ENCODE measurements around the gene ARL8B. TPM values are rescaled to one million over a fixed set of nuclear protein-coding genes. Genes with fewer than 3 reads are reported as not detected.

Gene ARL8B
- total RNA-seq, 1 experiment from 2014 or later, result 29.0 TPM

DNA sequence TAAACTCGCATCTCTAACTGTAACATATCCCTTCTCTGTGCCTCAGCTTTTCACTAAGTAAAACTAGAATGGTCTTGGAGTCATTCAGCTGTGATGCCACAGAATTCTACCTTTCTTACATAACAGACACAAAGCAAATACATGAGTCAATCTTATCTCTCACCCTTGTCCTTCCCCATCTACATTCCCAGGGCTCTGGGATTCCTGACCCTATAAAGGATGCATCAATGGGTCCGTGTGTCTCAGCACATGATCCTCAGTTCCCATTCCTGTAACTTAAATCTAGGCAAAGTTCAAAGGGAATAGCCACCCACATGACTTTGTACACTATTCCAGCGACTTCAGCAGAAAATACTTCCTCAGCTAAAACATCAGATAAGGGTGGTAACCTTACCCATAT, 11.8 kb upstream of the ARL8B start:
- Histone ChIP-seq H2BK5ac (ENCODE audit: insufficient read length, low read length) (no peak overlapping the region), H3K4me2 (ENCODE audit: insufficient read depth, insufficient read length, low read length) (no peak overlapping the region), H3K4me1 (ENCODE audit: insufficient read depth, low read length) (no peaks in the 10 kb centered on the region), H3K18ac (ENCODE audit: insufficient read length, low read depth, low read length) (no peak overlapping the region), H4K5ac (ENCODE audit: insufficient read length, low read depth, low read length) (no peak overlapping the region), H2BK12ac (ENCODE audit: insufficient read length, low read depth, low read length) (no peak overlapping the region), H3K79me2 (ENCODE audit: insufficient read depth, low read length) (no peaks in the 10 kb centered on the region), H3K27ac (ENCODE audit: insufficient read length, low read depth, low read length) (no peak overlapping the region), H3K14ac (ENCODE audit: insufficient read depth, low read length) (no peak overlapping the region), H4K91ac (ENCODE audit: insufficient read length, low read depth, low read length) (no peak overlapping the region), H3K9ac (ENCODE audit: extremely low read depth, insufficient read length, low read length) (no peak overlapping the region), H2AK5ac (ENCODE audit: insufficient read length, low read length) (no peak overlapping the region), H4K8ac (replicated peaks; ENCODE audit: insufficient read length, low read depth, low read length) (no peak overlapping the region), H2AFZ (ENCODE audit: low read length) (no peak overlapping the region), H3K4ac (ENCODE audit: low read depth, low read length) (no peak overlapping the region), H4K20me1 (ENCODE audit: control insufficient read depth, insufficient read depth, insufficient read length) (no peaks in the 10 kb centered on the region), H3K27me3 (ENCODE audit: insufficient read depth, low read length) (no peaks in the 10 kb centered on the region), H2BK120ac (ENCODE audit: low read depth, low read length, poor library complexity, severe bottlenecking) (no peak overlapping the region), H3K23ac (ENCODE audit: insufficient read length, low read depth, low read length) (no peak overlapping the region), H3K9me3 (ENCODE audit: control insufficient read depth, low read depth, low read length) (no peaks in the 10 kb centered on the region), H3K79me1 (ENCODE audit: insufficient read depth, low read depth, low read length, poor library complexity, severe bottlenecking) (no peaks in the 10 kb centered on the region), H2BK15ac (ENCODE audit: low read depth, low read length) (no peak overlapping the region), H3T11ph (ENCODE audit: low read length) (no peak overlapping the region), H2BK20ac (ENCODE audit: low read depth, low read length, poor library complexity, severe bottlenecking) (no peak overlapping the region), H3K23me2 (ENCODE audit: insufficient read length, low read depth, low read length, poor library complexity, severe bottlenecking) (no peaks in the 10 kb centered on the region), H3K56ac (ENCODE audit: insufficient read length, low read depth, low read length) (no peak overlapping the region)
- H3K36me3 Mint-ChIP-seq (ENCODE audit: insufficient read depth in 1 of 3, low read depth in 3 of 3), result no peaks in the 10 kb centered on the region
- no CpG with 5 or more reads among the region's 3 CpGs for WGBS (ENCODE audit: extremely low coverage, insufficient read length, low lambda C conversion rate)
- no peaks in the 10 kb centered on the region for H3K27me3 Mint-ChIP-seq (ENCODE audit: low read depth)
- no peak overlapping the region for H3K4me3 Mint-ChIP-seq
- TF ChIP-seq, protein P1, sequence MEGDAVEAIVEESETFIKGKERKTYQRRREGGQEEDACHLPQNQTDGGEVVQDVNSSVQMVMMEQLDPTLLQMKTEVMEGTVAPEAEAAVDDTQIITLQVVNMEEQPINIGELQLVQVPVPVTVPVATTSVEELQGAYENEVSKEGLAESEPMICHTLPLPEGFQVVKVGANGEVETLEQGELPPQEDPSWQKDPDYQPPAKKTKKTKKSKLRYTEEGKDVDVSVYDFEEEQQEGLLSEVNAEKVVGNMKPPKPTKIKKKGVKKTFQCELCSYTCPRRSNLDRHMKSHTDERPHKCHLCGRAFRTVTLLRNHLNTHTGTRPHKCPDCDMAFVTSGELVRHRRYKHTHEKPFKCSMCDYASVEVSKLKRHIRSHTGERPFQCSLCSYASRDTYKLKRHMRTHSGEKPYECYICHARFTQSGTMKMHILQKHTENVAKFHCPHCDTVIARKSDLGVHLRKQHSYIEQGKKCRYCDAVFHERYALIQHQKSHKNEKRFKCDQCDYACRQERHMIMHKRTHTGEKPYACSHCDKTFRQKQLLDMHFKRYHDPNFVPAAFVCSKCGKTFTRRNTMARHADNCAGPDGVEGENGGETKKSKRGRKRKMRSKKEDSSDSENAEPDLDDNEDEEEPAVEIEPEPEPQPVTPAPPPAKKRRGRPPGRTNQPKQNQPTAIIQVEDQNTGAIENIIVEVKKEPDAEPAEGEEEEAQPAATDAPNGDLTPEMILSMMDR (conservative IDR thresholded peaks at IDR 0.05), result no peak
- H3K9me3 Mint-ChIP-seq, result peaks cover 0 to 5% of the 10 kb centered on the region in 2 experiments; a peak in 1 of 5 replicates
- H3K27ac Mint-ChIP-seq, result no peak overlapping the region
- DNase-seq, result no peak
- H3K4me1 Mint-ChIP-seq, result peaks cover 2 to 11% of the 10 kb centered on the region in 2 experiments; a peak in 2 of 4 replicates
